ENCODE data around the gene PDE8B. TPM values are rescaled to one million over a fixed set of nuclear protein-coding genes. Genes with fewer than 3 reads are reported as not detected.

The PDE8B gene
- total RNA-seq, 1 donor from 2014 or later: 2.0 TPM

- no peak for TF ChIP-seq CTCF (IDR thresholded peaks at IDR 0.05)
- no peak overlapping the region for H3K4me3 Mint-ChIP-seq (ENCODE audit: unreplicated experiment)
- no peak for DNase-seq (ENCODE audit: extremely low spot score, unreplicated experiment)
- H3K36me3 Mint-ChIP-seq (ENCODE audit: unreplicated experiment): no peaks in the 10 kb centered on the region
- no peak overlapping the region for H3K27ac Mint-ChIP-seq (ENCODE audit: unreplicated experiment)
- peaks cover 70% of the 10 kb centered on the region for H3K27me3 Mint-ChIP-seq (ENCODE audit: unreplicated experiment)
- H3K4me1 Mint-ChIP-seq (ENCODE audit: unreplicated experiment): no peaks in the 10 kb centered on the region
- H3K9me3 Mint-ChIP-seq (ENCODE audit: unreplicated experiment): peaks cover 1% of the 10 kb centered on the region
Observed at GRCh38 chr5:77251921-77252320, 41.4 kb downstream of the PDE8B start.

GRCh38 chr5:77255617-77256016 lies 45.1 kb downstream of the PDE8B start:
- TF ChIP-seq CTCF (IDR thresholded peaks at IDR 0.05): no peak
- DNase-seq (ENCODE audit: extremely low spot score, unreplicated experiment): no peak
- Mint-ChIP-seq H3K27ac (ENCODE audit: unreplicated experiment) (no peak overlapping the region), H3K27me3 (ENCODE audit: unreplicated experiment) (peaks cover 50% of the 10 kb centered on the region), H3K4me3 (ENCODE audit: unreplicated experiment) (no peak overlapping the region), H3K4me1 (ENCODE audit: unreplicated experiment) (no peaks in the 10 kb centered on the region), H3K36me3 (ENCODE audit: unreplicated experiment) (no peaks in the 10 kb centered on the region), H3K9me3 (ENCODE audit: unreplicated experiment) (peaks cover 3% of the 10 kb centered on the region)

DNA sequence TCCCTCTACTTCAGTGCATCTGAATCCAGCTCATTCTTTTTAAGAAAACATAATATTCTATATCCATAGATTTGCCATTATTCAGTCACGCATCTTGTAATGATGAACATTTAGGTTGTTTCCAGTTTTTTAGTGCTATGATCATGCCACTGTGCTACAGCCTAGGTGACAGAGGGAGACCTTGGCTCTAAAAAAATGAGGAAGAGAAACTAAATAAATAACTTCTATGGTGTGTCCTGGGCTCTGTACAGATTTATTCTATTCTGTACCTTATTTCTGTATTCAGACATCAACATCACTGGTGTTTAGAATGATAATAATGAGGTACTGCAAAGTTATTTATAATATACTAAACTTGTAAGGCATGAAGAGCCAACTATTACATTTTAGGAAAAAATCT lies 45.9 kb downstream of the PDE8B start:
- Mint-ChIP-seq H3K4me3 (ENCODE audit: unreplicated experiment) (no peak overlapping the region), H3K36me3 (ENCODE audit: unreplicated experiment) (no peaks in the 10 kb centered on the region), H3K4me1 (ENCODE audit: unreplicated experiment) (no peaks in the 10 kb centered on the region), H3K9me3 (ENCODE audit: unreplicated experiment) (peaks cover 3% of the 10 kb centered on the region), H3K27me3 (ENCODE audit: unreplicated experiment) (peaks cover 45% of the 10 kb centered on the region), H3K27ac (ENCODE audit: unreplicated experiment) (no peak overlapping the region)
- no peak for DNase-seq (ENCODE audit: extremely low spot score, unreplicated experiment)
- no peak for TF ChIP-seq CTCF (IDR thresholded peaks at IDR 0.05)

- Mint-ChIP-seq H3K36me3 (ENCODE audit: unreplicated experiment) (peaks cover under 1% of the 10 kb centered on the region), H3K27me3 (ENCODE audit: unreplicated experiment) (peaks cover 24% of the 10 kb centered on the region), H3K4me3 (ENCODE audit: unreplicated experiment) (no peak overlapping the region), H3K9me3 (ENCODE audit: unreplicated experiment) (peaks cover 3% of the 10 kb centered on the region), H3K27ac (ENCODE audit: unreplicated experiment) (no peak overlapping the region), H3K4me1 (ENCODE audit: unreplicated experiment) (no peaks in the 10 kb centered on the region)
- no peak for DNase-seq (ENCODE audit: extremely low spot score, unreplicated experiment)
- TF ChIP-seq CTCF (IDR thresholded peaks at IDR 0.05): no peak
Observed at GRCh38 chr5:77258652-77259051, 48.2 kb downstream of the PDE8B start.

- Mint-ChIP-seq H3K4me1 (ENCODE audit: unreplicated experiment) (no peaks in the 10 kb centered on the region), H3K4me3 (ENCODE audit: unreplicated experiment) (no peak overlapping the region), H3K27ac (ENCODE audit: unreplicated experiment) (no peak overlapping the region), H3K9me3 (ENCODE audit: unreplicated experiment) (peaks cover 7% of the 10 kb centered on the region), H3K27me3 (ENCODE audit: unreplicated experiment) (peaks cover 19% of the 10 kb centered on the region), H3K36me3 (ENCODE audit: unreplicated experiment) (peaks cover 2% of the 10 kb centered on the region)
- TF ChIP-seq CTCF (IDR thresholded peaks at IDR 0.05): no peak
- no peak for DNase-seq (ENCODE audit: extremely low spot score, unreplicated experiment)
Observed at GRCh38 chr5:77259476-77259875, 49.0 kb downstream of the PDE8B start.

Data from osteocyte (in vitro differentiated cells).